ENCODE measurements around the gene PTX4. TPM values are rescaled to one million over a fixed set of nuclear protein-coding genes. Genes with fewer than 3 reads are reported as not detected.

The PTX4 gene
- polyA plus RNA-seq, 6 donors from 2014 or later: not detected

GRCh38 chr16:1452530-1452929 is 36.2 kb downstream of the PTX4 start:
- Mint-ChIP-seq H3K27ac (peak overlapping the region in 1 of 6 donors; percentile 96), H3K9me3 (no peaks in the 10 kb centered on the region), H3K4me3 (no peak overlapping the region), H3K27me3 (no peaks in the 10 kb centered on the region), H3K4me1 (peaks cover 0 to 7% (median 0%) of the 10 kb centered on the region in 3 donors), H3K36me3 (peaks cover 0 to 9% of the 10 kb centered on the region in 2 donors)
- no peak for ATAC-seq (ENCODE audit: low read depth in 2 of 2)
- DNase-seq: no peak

- peak overlapping the region in 1 of 6 donors; percentile 96 for H3K27ac Mint-ChIP-seq
- peaks cover 0 to 6% (median 0%) of the 10 kb centered on the region in 3 donors for H3K4me1 Mint-ChIP-seq
- no peak overlapping the region for H3K4me3 Mint-ChIP-seq
- DNase-seq (no peak), ATAC-seq (ENCODE audit: low read depth in 2 of 2) (no peak)
- H3K27me3 Mint-ChIP-seq: no peaks in the 10 kb centered on the region
- no peaks in the 10 kb centered on the region for H3K9me3 Mint-ChIP-seq
- peaks cover 0 to 9% of the 10 kb centered on the region in 2 donors for H3K36me3 Mint-ChIP-seq
These were observed 36.9 kb downstream of the PTX4 start for GRCh38 chr16:1451702-1452392.

- DNase-seq (no peak), ATAC-seq (ENCODE audit: low read depth in 2 of 2) (no peak)
- Mint-ChIP-seq H3K9me3 (no peaks in the 10 kb centered on the region), H3K27ac (no peak overlapping the region), H3K27me3 (no peaks in the 10 kb centered on the region), H3K36me3 (peaks cover 0 to 9% of the 10 kb centered on the region in 2 donors), H3K4me3 (no peak overlapping the region), H3K4me1 (no peaks in the 10 kb centered on the region)
These were observed 37.9 kb downstream of the PTX4 start for GRCh38 chr16:1450841-1451240.

- Mint-ChIP-seq H3K36me3 (peaks cover 0 to 9% of the 10 kb centered on the region in 2 donors), H3K4me3 (no peak overlapping the region), H3K27ac (peak overlapping the region in 1 of 6 donors; percentile 88), H3K4me1 (no peaks in the 10 kb centered on the region), H3K9me3 (no peaks in the 10 kb centered on the region), H3K27me3 (no peaks in the 10 kb centered on the region)
- no peak for ATAC-seq (ENCODE audit: low read depth in 2 of 2)
- no peak for DNase-seq
These were observed 38.5 kb downstream of the PTX4 start for GRCh38 chr16:1450218-1450617.

- Mint-ChIP-seq H3K27me3 (no peaks in the 10 kb centered on the region), H3K36me3 (peaks cover 0 to 9% of the 10 kb centered on the region in 2 donors), H3K4me3 (no peak overlapping the region), H3K27ac (peak overlapping the region in 1 of 6 donors; percentile 76), H3K9me3 (no peaks in the 10 kb centered on the region), H3K4me1 (no peaks in the 10 kb centered on the region)
- no peak for DNase-seq
- ATAC-seq (ENCODE audit: low read depth in 2 of 2): no peak
These were observed 39.4 kb downstream of the PTX4 start for GRCh38 chr16:1449201-1449788.

GRCh38 chr16:1448536-1449116 is 40.1 kb downstream of the PTX4 start:
- Mint-ChIP-seq H3K9me3 (no peaks in the 10 kb centered on the region), H3K36me3 (peaks cover 0 to 9% of the 10 kb centered on the region in 2 donors), H3K27me3 (no peaks in the 10 kb centered on the region), H3K27ac (no peak overlapping the region), H3K4me3 (no peak overlapping the region), H3K4me1 (no peaks in the 10 kb centered on the region)
- DNase-seq (no peak), ATAC-seq (ENCODE audit: low read depth in 2 of 2) (no peak)

GRCh38 chr16:1447965-1448364 is 40.8 kb downstream of the PTX4 start:
- ATAC-seq (ENCODE audit: low read depth in 2 of 2) (no peak), DNase-seq (no peak)
- H3K36me3 Mint-ChIP-seq: peaks cover 0 to 9% of the 10 kb centered on the region in 2 donors
- H3K9me3 Mint-ChIP-seq: no peaks in the 10 kb centered on the region
- no peaks in the 10 kb centered on the region for H3K4me1 Mint-ChIP-seq
- H3K27ac Mint-ChIP-seq: peak overlapping the region in 1 of 6 donors; percentile 72
- H3K27me3 Mint-ChIP-seq: no peaks in the 10 kb centered on the region
- no peak overlapping the region for H3K4me3 Mint-ChIP-seq

- no peaks in the 10 kb centered on the region for H3K27me3 Mint-ChIP-seq
- peak overlapping the region in 3 of 6 donors; percentile 81 to 85 (median 83) for H3K27ac Mint-ChIP-seq
- peak overlapping the region in 1 of 8 donors; percentile 20 for H3K4me3 Mint-ChIP-seq
- no peaks in the 10 kb centered on the region for H3K9me3 Mint-ChIP-seq
- H3K4me1 Mint-ChIP-seq: no peaks in the 10 kb centered on the region
- H3K36me3 Mint-ChIP-seq: peaks cover 0 to 2% of the 10 kb centered on the region in 2 donors
- ATAC-seq (ENCODE audit: low read depth in 2 of 2) (no peak), DNase-seq (no peak)
These were observed 42.3 kb downstream of the PTX4 start for GRCh38 chr16:1446296-1447080.

GRCh38 chr16:1445518-1446203 is 43.1 kb downstream of the PTX4 start:
- Mint-ChIP-seq H3K27ac (peak overlapping the region in 3 of 6 donors; percentile 85 to 99 (median 88)), H3K4me3 (peak overlapping the region in 1 of 8 donors; percentile 72), H3K36me3 (no peaks in the 10 kb centered on the region), H3K4me1 (no peaks in the 10 kb centered on the region), H3K27me3 (no peaks in the 10 kb centered on the region), H3K9me3 (no peaks in the 10 kb centered on the region)
- DNase-seq: no peak
- ATAC-seq (ENCODE audit: low read depth in 2 of 2): peak in 1 of 2 donors; percentile 17

GRCh38 chr16:1444730-1445517 is 43.8 kb downstream of the PTX4 start:
- DNase-seq (no peak), ATAC-seq (ENCODE audit: low read depth in 2 of 2) (peak; percentile 57 to 66)
- no peaks in the 10 kb centered on the region for H3K36me3 Mint-ChIP-seq
- no peaks in the 10 kb centered on the region for H3K27me3 Mint-ChIP-seq
- H3K4me3 Mint-ChIP-seq: peak overlapping the region in 3 of 8 donors; percentile 35 to 78 (median 72)
- peak overlapping the region in 3 of 6 donors; percentile 49 to 99 (median 85) for H3K27ac Mint-ChIP-seq
- peaks cover 0 to 4% (median 3%) of the 10 kb centered on the region in 3 donors for H3K4me1 Mint-ChIP-seq
- no peaks in the 10 kb centered on the region for H3K9me3 Mint-ChIP-seq

GRCh38 chr16:1443980-1444729 is 44.6 kb downstream of the PTX4 start, which contains the start of gene CCDC154:
Gene CCDC154, minus strand, starts transcription at chr16:1444556. Its CDS starts 234 bp downstream, at chr16:1444322.
- ATAC-seq (ENCODE audit: low read depth in 2 of 2) (no peak), DNase-seq (no peak)
- Mint-ChIP-seq H3K4me1 (peaks cover 0 to 5% (median 3%) of the 10 kb centered on the region in 3 donors), H3K4me3 (peak within 1 kb of the TSS in 3 of 8 donors; percentile 35 to 78 (median 72)), H3K27me3 (no peaks in the 10 kb centered on the region), H3K27ac (peak within 1 kb of the TSS in 5 of 6 donors; percentile 34 to 99 (median 49)), H3K36me3 (no peaks in the 10 kb centered on the region), H3K9me3 (no peaks in the 10 kb centered on the region)

All from naive B cell (primary cell).